ENCODE data around the gene MALL. TPM values are rescaled to one million over a fixed set of nuclear protein-coding genes. Genes with fewer than 3 reads are reported as not detected.
"Not testable (repeated sequence)": the region's sequence is repeated elsewhere in the genome, so short reads cannot be mapped to it uniquely, and the experiment has no call there.

MALL gene
- total RNA-seq, result 10 to 100 TPM; 14.0 to 39.1 TPM
- long read RNA-seq, transcript MALL-201 (4 exons, 3,061 nt), result major isoform, 156 of 172 reads
- long read RNA-seq, partial matches to known transcripts, result 2 of 172 reads
- long read RNA-seq, other reads (novel, unspliced or antisense), result 9 of 172 reads

DNA sequence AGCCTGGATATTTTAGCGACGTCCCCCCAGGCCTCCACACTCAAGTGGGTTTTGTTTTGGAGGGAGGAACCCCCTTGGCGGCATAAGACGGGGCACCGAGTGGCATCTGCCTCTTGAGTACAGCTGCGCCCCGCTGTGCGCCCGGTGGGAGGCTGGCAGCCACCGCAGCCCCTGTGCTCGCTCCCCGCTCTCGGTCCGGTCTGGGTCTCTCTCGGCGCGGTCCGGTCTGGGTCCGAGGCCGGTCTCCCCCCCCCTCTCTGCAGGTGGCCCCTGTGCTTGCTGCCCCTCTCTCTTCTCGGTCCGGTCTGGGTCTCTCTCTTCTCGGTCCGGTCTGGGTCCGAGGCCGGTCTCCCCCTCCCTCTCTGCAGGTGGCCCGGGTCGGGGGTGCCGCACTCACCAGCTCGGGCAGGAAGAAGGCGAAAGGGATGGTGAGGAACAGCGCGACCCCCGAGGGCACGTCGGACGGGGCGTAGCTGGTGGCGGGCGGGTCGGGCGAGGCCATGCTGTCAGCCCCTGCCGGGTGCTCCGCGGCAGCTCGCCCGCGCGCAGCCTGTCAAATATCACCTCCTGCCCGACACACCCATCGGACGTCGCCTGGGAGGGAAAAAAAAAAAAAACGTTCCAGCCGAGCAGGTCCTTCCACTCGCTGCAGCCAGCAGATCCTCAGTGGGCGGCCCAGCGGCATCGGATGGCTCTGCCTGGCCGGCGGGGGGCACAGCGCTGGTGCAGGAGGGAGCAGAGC is at the start of gene MALL:
Gene MALL (minus strand): TSS at position 532 of the 742 bp plus-strand sequence. CDS start 30 bp downstream, at position 502.
- DNase-seq (peak; percentile 68), ATAC-seq (peak; percentile 42 to 80)
- intact Hi-C loops (cut with DNase I), result loop anchor here in 1 of 2 donors (5.0 kb wide), 1 partner anchor 37 kb away; no protein-coding TSS in a partner anchor

DNA sequence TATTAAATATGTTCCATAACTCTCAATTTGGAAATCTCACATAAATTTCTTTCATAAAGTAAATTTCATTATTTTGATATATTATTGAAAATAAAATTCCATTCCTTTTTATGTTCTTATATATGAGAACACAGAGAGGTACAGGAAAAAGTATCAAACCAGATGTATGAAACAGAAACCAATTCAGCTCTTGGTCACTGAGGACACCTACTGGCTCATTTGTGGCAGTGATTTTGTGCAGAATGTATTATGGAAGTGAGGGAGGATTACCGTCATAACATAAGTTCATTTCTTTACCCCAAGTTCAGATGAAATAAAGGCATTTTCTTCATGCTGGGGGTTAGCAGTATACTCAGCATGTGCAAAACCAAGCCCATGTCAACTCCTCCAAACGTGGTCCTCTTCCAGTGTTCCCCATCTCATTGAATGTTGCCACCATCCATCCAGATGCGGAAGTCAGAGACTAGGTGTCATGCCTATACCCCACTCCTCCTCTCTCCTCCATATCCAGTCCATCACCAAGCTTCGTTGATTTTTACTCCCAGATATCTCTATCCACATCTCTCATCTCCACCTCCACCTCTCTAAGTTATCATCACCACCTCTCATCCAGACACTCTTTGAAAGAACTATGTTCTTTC is 41.7 kb upstream of the MALL start:
- DNase-seq (no peak), ATAC-seq (peak; percentile 70 to 87)
- intact Hi-C loops (cut with DNase I), result no loop called here

DNA sequence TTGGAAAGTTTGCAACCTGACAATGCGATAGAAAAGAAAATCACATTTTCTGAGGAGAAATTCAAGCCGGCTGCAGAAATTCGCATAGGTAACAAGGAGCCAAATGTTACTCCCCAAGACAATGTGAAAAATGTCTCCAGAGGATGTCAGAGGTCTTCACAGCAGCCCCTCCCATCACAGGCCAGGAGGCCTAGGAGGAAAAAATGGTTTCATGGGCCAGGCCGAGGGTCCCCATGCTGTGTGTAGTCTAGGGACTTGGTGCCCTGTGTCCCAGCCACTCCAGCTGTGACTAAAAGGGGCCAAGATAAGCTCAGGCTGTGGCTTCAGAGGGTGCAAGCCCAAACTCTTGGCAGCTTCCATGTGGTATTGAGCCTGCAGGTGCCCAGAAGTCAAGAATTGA is 39.2 kb upstream of the MALL start:
- ATAC-seq, DNase-seq: not testable (repeated sequence)
- intact Hi-C loops (cut with DNase I), result loop anchor here in 1 of 2 donors (5.0 kb wide), 1 partner anchor 38 kb away; the partner anchor contains the start of gene MALL

DNA sequence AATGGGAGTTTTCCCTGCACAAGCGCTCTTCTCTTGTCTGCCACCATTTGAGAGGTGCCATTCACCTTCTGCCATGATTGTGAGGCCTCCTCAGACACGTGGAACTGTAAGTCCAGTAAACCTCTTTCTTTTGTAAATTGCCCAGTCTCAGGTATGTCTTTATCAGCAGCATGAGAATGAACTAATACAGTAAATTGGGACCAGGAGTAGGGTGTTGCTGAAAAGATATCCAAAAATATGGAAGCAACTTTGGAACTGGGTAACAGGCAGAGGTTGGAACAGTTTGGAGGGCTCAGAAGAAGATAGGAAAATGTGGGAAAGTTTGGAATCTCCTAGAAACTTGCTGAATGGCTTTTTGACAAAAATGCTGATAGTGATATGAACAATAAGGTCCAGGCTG is 38.6 kb upstream of the MALL start:
- not testable (repeated sequence) for ATAC-seq, DNase-seq
- intact Hi-C loops (cut with DNase I), result loop anchor here in 1 of 2 donors (5.0 kb wide), 1 partner anchor 37 kb away; the partner anchor contains the start of gene MALL

DNA sequence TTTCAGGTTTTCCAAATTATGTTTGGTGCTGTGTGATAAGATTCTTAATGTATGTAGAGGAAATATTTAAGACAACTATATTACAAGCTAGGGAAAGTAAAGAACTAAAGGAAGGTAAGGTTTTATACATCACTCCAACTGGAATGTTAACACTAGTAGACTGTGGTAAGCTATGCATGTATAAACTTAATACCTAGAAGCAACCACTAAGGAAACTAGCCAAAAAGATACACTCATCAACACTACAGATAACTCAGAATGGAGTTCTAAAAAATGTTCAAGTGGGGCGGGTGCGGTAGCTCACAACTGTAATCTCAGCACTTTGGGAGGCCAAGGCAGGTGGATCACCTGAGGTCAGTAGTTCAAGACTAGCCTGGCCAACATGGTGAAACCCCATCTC is 37.8 kb upstream of the MALL start:
- ATAC-seq (no peak), DNase-seq (no peak)
- intact Hi-C loops (cut with DNase I), result loop anchor here in 1 of 2 donors (5.0 kb wide), 1 partner anchor 36 kb away; the partner anchor contains the start of gene MALL

DNA sequence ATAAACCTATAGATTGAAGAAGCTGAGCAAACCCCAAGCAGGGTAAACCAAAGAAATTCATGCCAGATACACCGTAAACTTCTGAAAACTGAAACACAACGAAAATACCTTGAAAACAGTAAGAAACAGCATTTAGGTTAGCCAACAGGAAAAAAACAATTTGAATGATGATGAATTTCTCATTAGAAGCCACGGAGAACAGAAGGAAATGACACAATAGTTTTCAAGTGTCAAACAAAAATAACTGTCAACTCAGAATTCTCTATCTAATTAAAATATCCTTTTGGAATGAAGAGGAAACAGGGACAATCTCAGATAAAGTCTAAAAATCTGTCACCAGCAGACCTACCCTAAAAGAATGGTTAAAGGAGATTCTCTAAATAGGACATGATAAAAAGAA is 37.3 kb upstream of the MALL start:
- DNase-seq (no peak), ATAC-seq (no peak)
- intact Hi-C loops (cut with DNase I), result loop anchor here in 1 of 2 donors (5.0 kb wide), 1 partner anchor 36 kb away; the partner anchor contains the start of gene MALL

DNA sequence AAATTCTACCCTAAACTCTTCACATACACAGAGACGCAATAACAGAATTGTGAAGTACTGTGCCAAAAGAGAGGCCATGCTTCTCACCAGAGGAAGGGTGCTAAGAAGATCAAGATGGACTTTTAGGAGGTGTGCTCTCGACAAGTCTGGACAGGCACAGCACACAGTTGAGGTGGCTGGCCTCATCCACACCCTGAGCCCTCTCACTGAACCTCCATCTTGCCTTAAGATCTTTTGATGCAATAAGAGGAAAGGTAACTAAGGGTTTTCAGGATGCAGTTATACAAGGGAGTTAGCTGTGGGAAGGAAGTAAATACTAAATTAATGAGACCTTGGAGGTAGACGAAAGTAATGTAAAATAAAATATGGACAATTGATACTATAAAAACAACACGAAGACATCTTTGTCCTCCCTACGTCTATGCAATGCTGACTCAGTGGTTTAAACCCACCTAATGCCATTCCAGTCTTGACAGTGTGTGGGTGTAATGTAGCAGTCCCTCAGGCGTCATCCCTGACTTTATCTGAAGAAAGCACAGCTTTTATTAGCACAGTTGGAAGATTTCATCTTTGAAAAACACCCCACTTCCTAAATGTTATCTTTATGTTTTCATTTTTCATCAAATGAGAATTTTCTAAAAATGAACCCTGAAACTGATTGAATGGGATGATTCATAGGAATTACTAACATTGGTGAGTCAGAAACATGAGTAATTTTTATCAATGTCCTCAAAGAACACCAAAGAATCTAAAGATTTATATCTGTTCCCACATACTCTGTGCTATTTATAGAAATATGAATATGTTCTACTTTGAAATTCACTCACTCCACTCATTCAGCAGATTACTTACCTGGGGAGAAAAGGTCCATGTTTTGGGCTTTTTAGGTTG is 34.0 kb upstream of the MALL start:
- intact Hi-C loops (cut with DNase I), result loop anchor here in 1 of 2 donors (5.0 kb wide), 1 partner anchor 32 kb away; the partner anchor contains the start of gene MALL
- peak in 1 of 2 donors; percentile 85 for ATAC-seq

DNA sequence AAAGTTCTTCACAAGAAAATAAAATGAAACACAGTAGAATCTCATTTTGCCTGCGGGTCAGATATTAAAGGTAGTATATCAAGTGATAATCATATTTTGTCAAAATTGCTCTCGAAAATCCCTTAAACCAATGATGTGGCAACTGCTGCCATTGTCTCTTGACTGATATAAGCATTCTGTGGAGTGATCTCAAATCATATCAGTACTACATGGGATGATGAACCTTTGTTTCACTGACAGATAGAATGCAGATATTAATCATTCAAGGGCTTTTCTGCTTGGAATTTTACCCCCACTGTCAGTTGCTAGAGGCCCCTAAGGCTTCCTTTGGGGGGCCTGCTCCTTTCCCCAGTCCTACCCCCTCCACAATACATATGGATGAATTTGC is 31.3 kb upstream of the MALL start:
- DNase-seq (no peak), ATAC-seq (no peak)
- intact Hi-C loops (cut with DNase I), result no loop called here

More for the DNA sequence above, 34.0 kb upstream of the MALL start:
- no peak for DNase-seq

DNA sequence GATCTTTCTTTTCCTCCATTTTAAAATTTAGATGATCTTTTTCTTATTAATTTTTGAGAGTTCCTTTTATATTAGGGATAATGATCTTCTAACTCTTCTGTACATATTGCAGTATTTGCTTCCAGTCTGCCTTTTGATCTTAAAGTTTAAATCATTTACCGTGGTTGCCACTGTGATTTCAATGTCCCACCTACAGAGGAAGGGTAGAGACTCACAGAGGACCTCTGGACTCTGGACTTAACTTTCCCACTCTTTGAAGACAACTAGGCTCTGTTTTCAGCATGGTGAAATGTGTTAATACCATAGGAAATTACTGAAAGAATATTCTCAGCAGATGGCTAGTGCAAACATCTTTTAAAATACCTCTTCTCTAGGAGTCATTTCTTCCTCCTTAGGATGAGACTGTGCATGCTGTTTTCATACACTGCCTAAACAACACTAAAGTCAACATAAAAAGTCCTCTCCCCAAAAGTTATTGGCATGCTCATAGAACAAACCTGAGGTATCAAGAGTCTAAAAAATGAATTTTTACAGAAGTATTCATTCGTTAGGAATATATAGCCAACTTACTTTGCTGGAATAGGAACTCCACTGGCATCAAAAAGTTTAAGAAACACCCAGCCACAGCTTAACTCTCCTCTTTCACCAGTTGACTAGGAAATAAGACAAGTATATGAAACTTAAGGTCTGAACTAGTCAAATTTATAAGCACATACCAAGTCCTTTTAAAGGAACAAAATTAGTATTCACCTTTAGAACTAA is 30.7 kb upstream of the MALL start:
- intact Hi-C loops (cut with DNase I), result no loop called here
- ATAC-seq, result no peak
- no peak for DNase-seq

DNA sequence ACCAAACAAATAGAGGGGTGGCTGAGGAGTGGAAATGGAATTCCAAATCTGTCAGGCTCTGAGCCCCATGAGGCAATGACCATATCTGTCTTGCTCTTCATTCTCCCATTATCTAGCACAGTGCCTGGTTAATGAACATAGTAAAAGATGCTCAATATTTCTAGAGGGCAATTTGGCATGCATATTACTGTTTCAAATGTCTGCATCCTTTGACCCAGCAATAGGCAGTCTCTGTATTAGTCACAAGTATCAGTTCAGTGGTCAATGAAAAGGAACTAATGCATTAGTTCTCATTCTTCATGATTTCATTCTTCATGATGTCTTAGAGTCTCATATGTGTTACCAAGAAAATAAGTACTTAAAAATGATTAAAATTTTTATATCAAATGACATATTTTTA is 28.4 kb upstream of the MALL start:
- DNase-seq (no peak), ATAC-seq (no peak)
- intact Hi-C loops (cut with DNase I), result no loop called here

DNA sequence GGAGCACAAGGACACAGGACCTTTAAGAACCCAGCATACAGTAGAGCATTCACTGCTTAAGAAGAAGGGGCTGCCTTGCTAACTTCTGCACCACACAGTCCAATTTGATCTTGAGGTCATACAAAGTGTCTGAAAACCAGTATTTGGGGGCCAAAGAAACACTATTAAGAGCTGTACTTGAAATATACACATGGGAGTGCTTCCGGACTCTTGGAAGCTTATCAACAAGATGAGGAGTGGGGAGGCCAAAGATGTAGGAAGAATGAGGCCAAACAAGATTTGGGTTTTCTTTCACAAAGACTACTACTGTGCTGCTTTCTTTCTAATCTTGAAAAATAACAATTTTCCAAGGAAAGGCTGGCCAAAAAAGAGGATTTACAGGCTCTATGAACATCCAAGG is 24.8 kb upstream of the MALL start:
- DNase-seq (no peak), ATAC-seq (peak; percentile 19 to 74)
- intact Hi-C loops (cut with DNase I), result no loop called here

DNA sequence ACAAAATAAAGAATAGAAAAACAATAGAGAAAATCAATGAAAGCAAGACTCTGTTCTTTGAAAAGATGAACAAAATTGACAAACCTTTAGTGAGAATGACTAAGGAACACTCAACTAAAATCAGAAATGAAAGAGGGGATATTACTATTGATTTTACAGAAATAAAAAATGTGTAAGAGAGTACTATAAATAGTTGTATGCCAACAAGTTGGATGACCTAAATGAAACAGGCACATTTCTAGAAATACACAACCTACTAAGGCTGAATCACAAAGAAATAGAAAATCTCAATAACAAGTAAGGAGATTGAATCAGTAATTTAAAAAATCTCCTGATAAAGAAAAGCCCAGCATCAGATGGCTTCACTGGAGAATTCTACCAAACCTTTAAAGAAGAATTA is 18.4 kb upstream of the MALL start:
- DNase-seq (no peak), ATAC-seq (no peak)
- intact Hi-C loops (cut with DNase I), result no loop called here

DNA sequence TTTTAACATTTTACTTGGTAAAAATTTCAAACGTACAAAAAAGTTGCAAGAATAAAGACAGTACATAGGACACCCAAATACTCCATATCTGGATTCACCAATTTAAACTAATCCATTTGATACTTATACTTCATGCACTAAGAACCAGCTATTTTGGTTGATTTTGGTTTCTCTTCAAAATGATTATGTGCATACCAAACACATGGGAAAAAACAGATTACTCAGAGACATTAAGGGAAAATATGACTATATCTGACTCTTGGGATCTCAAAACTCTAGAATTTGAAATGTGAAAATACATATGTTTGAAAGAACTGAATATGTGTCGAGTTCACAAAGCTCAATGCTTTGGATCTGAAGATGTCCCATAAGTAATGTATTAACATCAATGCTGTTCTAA is 15.5 kb upstream of the MALL start:
- ATAC-seq (no peak), DNase-seq (no peak)
- intact Hi-C loops (cut with DNase I), result no loop called here

DNA sequence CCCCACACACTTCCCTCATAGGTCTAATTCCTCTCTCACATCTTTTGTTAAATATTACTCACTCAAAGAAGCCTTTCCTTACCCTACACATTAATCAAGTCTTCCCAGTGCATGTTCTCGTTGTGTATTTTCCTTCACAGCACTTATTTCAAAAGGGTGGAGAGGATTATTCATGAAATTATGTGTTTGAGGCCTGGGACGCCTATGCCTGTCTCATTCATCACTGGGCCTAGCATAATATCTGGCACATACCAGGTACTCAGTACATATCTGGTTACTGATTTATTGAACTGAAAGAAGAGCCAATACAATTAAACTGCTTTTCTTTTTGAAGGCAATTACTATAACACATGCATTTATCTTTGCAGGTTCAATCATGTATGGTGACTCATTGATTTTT is 15.1 kb upstream of the MALL start:
- no peak for ATAC-seq
- no peak for DNase-seq
- intact Hi-C loops (cut with DNase I), result no loop called here

DNA sequence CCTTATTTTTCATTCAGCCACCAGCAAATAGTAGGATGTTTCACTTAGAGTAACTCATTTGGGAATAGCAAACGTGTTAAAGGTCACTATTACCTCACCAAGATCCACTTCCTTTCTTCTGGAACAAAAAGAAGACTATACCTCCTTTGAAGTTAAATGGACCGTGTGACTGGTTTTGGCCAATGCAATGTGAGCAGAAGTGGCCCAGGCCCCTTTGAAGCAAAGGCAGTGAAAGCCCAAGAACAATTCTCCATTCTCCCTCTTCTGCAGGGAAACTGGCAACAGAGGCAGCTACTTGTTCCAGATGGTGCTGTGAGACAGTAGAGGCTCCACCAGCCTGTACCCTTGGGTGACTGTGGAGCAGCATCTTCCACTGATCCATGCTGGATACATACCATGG is 11.3 kb upstream of the MALL start:
- no peak for ATAC-seq
- no peak for DNase-seq
- intact Hi-C loops (cut with DNase I), result no loop called here

DNA sequence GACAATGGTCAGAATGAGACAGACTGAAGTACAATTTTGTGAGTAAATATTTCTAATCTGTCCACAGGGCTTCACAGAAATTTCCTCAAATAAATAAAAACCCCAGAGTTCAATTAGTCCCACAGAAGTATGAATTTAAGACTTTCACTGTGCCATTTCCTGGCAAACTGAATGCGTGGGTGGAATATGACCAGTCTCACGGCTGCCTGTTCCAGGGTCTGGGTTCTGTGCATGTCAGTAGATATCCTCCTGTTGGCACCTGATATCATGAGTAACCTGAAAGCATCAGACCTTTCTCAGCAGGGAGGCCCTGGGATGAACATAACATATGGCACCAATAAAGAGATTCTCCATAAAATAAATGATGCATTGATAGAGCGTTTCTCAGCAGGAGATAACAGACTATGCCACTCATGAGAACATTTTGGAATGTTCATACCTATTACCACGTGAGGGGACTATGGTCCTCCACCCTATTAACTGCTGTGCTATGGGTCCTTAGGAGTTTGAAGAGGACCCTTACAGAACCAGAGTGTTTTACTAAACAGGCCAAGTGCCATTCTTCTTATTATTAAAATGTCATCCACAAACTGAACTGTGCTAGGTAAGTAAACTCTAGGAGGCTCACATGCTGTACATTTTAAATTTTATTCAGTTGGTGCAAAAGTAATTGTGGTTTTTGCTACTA is 10.6 kb upstream of the MALL start:
- DNase-seq (no peak), ATAC-seq (peak in 1 of 2 donors; percentile 35)
- intact Hi-C loops (cut with DNase I), result no loop called here

DNA sequence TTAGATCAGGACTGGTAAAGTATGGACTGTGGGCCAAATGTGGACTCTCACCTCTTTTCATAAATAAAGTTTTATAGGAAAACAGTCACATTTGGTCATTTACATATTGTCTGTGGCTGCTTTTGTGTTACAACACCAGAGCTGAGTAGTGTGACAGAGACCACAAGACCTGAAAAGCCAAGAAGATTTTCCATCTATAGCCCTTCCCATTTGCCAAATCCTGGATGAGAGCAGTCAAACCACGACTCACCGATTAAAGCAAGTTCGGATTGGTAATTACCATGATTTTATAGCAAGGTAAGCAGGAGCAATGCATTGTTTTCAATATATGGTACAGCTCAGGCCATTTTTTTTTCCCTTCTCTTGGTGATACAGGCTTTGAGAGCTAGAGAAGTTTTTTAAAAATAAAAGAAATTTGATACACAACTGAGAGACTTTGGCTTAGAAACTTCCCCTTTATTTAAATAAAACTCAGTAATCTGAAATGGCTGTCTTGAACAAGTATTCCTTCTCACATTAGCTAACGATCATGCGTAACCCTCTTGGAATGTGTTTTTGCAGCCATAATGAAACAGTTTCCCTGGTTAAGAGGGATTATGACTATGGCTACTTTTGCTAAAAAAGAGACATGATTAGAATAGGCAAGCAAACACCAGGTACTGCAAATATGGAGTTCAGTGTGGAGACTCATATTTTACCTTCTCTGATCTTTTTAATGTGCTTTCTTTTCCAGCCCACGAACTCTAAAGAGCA is 9.5 kb upstream of the MALL start:
- DNase-seq (no peak), ATAC-seq (peak in 1 of 2 donors; percentile 48)
- intact Hi-C loops (cut with DNase I), result no loop called here

All from left cardiac atrium (tissue), 4 donors.